ENCODE measurements around the gene SIGLEC11.

Gene SIGLEC11

GRCh38 chr19:49924004-49924880 lies 36.7 kb downstream of the SIGLEC11 start:
- DNase-seq, result no peak

GRCh38 chr19:49923055-49924003 lies 37.6 kb downstream of the SIGLEC11 start:
- no peak for DNase-seq

- DNase-seq, result peak; percentile 3
Observed at GRCh38 chr19:49921871-49922795, 38.8 kb downstream of the SIGLEC11 start.

- no peak for DNase-seq
Observed at GRCh38 chr19:49920624-49921363, 40.2 kb downstream of the SIGLEC11 start.

- no peak for DNase-seq
Observed at GRCh38 chr19:49918089-49918488, 42.9 kb downstream of the SIGLEC11 start.

GRCh38 chr19:49916839-49917733 lies 43.9 kb downstream of the SIGLEC11 start:
- DNase-seq, result no peak

GRCh38 chr19:49915271-49915670 lies 45.7 kb downstream of the SIGLEC11 start:
- no peak for DNase-seq

GRCh38 chr19:49913720-49914119 lies 47.3 kb downstream of the SIGLEC11 start:
- DNase-seq, result no peak

GRCh38 chr19:49912965-49913685 lies 47.8 kb downstream of the SIGLEC11 start:
- DNase-seq, result no peak

GRCh38 chr19:49911381-49912145 lies 49.4 kb downstream of the SIGLEC11 start:
- no peak for DNase-seq

GRCh38 chr19:49910179-49910578 lies 50.8 kb downstream of the SIGLEC11 start:
- DNase-seq, result no peak

GRCh38 chr19:49908480-49909420 lies 52.2 kb downstream of the SIGLEC11 start:
- DNase-seq, result no peak

- DNase-seq, result no peak
Observed at GRCh38 chr19:49907745-49908446, 53.1 kb downstream of the SIGLEC11 start.

- DNase-seq, result no peak
Observed at GRCh38 chr19:49906879-49907564, 54.0 kb downstream of the SIGLEC11 start.

- DNase-seq, result no peak
Observed at GRCh38 chr19:49904136-49904535, 56.8 kb downstream of the SIGLEC11 start.
